ENCODE measurements around the gene ZNF865.

The ZNF865 gene

GRCh38 chr19:55609326-55609725 lies 3.9 kb downstream of the ZNF865 start:
- DNase-seq, result no peak

DNA sequence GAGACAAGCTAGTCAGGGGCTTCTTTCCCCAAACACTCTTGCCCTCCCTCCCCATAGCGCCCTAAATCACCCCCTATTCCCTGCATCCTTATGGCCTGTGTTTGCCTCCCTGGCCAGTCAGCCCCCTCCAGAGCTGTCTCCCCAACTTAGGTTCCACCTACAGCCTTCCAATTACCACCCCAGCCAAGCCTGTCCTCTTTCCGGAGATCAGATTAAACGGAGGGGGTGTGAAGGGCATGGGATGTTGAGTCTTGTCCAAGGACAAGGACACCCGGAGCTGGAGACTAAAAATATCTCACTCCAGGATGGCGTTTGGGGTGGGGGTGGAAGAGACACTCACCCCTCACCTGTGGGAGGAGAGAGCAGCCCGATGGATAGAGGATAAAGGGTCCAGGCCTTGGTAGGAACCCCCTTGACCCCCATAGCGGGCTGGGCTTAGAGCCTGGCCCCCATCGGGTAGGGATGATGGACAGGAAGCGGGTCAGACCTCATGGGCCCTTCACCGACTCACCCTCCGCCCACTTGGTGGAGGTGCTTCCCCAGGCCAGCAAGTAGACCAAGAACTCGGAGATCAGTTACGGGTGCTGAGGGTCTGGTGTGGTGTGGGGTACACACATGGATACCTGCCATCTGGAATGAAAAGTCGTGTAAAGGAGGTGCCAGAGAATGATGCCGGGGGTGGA lies 6.0 kb downstream of the ZNF865 start:
- DNase-seq, result no peak

DNA sequence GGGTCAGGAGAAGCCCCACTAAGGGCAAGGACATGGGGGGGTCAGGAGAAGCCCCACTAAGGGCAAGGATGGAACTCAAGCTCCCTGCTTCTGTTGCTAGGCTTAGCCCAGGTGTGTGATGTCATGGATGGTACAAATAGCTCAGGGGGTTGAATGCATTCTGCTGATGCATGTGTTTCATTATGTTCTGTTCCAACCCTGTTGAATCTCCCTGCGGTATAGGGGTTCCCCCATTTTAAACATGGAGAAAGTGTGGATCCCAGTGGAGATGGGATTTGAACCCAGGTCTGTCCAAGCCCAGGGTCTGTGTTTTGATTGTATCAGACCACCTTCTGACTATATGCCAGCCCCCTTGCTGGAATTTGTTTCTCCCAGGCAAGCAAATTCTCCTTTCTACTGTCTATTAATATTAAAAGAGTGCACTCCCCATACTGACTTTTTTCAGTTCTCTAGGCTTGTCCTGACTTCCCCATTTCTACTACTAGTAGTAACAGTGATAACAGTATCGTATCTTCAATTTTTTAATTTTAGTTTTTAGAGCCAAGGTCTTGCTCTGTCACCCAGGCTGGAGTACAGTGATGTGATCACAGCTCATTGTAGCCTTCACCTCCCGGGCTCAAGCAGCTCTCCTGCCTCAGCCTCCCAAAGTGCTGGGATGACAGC lies 6.7 kb downstream of the ZNF865 start:
- no peak for DNase-seq

DNA sequence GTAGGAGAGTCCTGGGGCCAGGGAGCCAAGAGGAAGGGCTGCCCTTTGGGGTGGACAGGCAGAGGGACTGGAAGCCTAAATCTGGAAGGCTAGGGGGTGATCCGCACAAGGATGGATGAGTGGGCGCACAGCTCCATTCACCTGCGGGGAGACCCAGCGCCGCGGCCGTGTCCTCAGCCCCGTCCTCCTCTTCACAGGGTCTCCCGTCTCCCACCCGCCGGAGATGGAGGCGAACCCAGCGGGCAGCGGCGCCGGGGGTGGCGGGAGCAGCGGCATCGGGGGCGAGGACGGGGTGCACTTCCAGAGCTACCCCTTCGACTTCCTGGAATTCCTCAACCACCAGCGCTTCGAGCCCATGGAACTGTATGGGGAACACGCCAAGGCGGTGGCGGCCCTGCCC lies 7.9 kb downstream of the ZNF865 start:
- no peak for DNase-seq

- no peak for DNase-seq
These were observed 8.7 kb downstream of the ZNF865 start for GRCh38 chr19:55613930-55614710.

GRCh38 chr19:55614711-55615542 lies 9.5 kb downstream of the ZNF865 start:
- no peak for DNase-seq

GRCh38 chr19:55615543-55616394 lies 10.3 kb downstream of the ZNF865 start:
- no peak for DNase-seq

GRCh38 chr19:55616395-55616875 lies 11.0 kb downstream of the ZNF865 start:
- DNase-seq, result no peak

GRCh38 chr19:55617426-55617825 lies 12.0 kb downstream of the ZNF865 start:
- no peak for DNase-seq

- DNase-seq, result no peak
These were observed 13.0 kb downstream of the ZNF865 start for GRCh38 chr19:55618426-55618825.

DNA sequence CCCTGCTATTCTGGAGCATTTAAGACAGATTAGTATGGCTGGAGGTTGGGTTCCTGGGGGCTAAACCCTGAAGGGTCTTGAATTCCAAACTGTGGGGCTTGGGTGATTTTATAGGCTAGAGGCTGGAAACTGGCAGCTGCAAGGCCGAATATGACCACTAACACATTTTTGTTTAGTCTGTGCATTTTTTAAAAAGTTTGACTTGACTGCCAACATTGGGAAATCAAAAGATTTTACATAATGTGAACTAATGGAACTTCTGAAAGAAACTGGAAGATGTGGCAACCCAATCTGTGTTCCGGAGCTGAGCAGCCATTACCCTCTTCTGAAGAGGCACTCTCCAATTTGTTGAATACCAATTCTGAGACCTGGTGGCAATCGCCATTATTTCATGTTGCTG lies 13.8 kb downstream of the ZNF865 start:
- no peak for DNase-seq

- no peak for DNase-seq
These were observed 15.2 kb downstream of the ZNF865 start for GRCh38 chr19:55620410-55621204.

DNA sequence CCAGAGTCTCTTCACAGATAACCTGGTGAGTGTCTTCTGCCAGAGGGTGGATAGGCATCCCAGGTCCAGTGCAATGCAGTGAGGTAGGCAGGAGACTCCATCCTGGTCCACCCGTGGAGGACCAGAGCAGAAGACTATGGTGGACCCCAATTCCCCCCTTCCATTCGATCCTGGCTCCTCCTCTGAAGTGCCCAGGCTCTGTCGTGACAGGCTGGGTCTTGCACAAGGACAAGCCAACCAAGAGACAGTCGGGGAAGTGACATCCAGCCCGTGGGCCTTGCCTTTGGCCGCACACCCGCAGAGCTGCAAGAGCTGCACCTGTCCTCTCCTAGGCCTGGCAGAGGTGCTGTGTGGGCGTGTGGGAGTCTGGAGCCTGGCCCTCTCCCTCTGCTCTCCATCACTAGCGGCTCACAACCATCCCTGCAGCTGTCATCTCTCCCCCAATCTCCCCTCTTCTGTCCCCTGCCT lies 15.8 kb downstream of the ZNF865 start:
- DNase-seq, result no peak

DNA sequence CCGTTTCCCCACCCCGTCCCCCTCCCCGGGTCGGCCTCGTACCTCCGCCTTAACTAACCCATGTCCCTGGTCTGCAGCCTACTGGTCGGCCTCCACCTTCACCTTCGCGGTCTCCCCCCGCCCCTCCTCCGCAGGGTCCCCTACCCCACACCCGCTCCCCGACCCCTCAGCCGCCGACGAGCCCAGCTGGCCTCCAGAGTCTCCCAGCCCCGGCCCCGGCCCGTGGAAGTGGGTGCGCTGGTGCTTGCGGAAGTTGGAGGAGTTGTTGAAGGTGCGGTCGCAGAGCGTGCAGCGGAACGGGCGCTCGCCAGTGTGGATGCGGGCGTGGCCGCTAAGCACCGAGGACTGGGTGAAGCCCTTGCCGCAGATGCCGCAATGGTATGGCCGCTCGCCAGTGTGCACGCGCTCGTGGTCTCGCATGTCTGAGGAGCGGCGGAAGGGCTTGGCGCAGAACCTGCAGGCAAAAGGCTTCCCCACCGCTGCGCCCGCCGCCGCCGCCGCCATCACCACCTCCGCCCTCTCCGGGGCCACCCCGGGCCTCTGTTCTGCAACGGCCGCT lies 16.3 kb downstream of the ZNF865 start:
- DNase-seq, result no peak

GRCh38 chr19:55622242-55622969 lies 17.0 kb downstream of the ZNF865 start:
- DNase-seq, result no peak

DNA sequence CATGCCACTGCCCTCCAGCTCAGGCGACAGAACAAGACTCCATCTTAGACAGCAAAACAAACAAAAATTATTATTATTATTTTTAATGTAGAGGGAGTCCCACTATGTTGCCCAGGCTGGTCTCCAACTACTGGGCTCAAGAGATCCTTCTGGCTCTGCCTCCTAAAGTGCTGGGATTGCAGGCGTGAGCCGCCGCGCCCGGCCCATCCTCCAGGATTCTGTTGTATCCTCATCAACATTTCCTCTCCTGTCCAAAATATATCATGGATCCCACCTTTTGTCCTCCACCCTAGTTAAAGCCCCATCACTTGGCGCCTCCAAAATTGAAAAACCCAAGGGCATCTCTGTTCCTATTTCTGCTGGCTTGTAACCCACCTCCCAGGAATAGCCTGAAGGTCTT lies 17.7 kb downstream of the ZNF865 start:
- no peak for DNase-seq

GRCh38 chr19:55623561-55623960 lies 18.1 kb downstream of the ZNF865 start:
- DNase-seq, result no peak

DNA sequence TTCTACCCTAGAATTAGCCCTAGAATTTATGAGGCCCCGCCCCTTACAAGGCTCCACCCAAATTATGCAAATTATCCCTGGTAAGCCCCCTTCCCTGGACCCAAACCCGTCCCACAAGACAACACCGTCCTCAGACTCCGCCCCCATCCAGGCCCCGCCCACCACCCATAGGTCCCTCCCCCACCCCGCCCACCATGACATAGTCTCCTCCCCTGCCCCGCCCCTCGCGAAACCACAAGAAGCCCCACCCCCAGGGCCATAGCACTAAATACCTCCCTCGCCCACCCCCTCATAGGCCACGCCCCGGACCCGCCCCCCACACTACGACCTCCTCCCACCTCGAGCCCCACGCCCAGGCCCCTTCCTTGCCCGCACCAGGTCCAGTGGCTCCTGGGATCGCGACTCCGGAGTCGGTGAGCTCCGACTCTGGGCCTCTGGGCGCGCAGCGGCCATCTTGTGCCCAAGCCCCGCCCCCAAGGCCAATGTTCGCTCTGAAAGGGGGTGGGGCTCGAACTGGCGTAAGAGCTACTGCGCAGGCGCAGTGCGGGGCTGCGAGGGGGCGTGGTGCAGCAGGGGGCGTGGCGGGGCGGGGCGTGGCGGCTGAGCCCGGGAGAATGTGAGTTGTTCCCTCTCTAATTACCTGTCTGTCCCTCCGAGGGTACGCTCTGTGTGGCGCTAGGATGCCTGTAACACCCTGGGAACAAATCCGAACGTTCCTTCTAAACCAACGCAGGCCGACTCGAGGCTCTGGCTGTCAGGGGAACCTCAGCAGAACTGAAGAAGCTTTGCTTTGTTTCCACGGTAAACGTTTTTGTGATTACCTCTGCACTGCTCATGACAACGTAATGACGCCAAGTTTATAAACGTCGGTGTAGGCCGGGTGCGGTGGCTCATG lies 18.9 kb downstream of the ZNF865 start, which contains the start of gene ZNF784:
Gene ZNF784, minus strand, starts transcription at position 458 of the 895 bp plus-strand sequence. Its CDS starts 5 bp downstream, at position 453.
- peak; percentile 89 for DNase-seq

DNA sequence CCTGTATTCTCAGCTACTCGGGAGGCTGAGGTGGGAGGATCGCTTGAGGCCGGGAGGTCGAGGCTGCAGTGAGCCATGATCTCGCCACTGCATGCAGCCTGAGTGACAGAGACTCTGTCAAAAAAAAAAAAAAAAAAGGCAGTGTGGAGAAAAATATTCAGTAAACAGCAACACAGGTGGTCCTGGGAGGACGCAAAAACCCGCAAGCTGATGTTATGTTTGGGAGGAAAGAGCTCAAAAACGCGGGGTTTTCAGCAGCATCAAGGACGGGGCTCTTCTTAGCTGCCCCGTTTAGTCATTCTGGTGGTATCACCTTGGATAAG lies 19.5 kb downstream of the ZNF865 start:
- DNase-seq, result no peak
